ENCODE results near the gene SNU13. TPM values are rescaled to one million over a fixed set of nuclear protein-coding genes. Genes with fewer than 3 reads are reported as not detected.
"Not testable (repeated sequence)": the region's sequence is repeated elsewhere in the genome, so short reads cannot be mapped to it uniquely, and the experiment has no call there.

The SNU13 gene
- total RNA-seq (2021) (216 and 223 TPM in 2 replicates), Bru-seq, nascent RNA (percentile 86 among the genes with signal in this experiment), BruChase-seq, experiment 1, labeled RNA remaining after a 2-hour chase (percentile 81 among the genes with signal in this experiment), BruChase-seq, experiment 2, labeled RNA remaining after a 6-hour chase (percentile 93 among the genes with signal in this experiment)
- long read RNA-seq, transcript SNU13-202 (3 exons, 1,503 nt) = major isoform, 251 of 323 reads
- long read RNA-seq, transcript SNU13-201 (3 exons, 877 nt) = minor isoform, 37 of 323 reads
- long read RNA-seq, partial matches to known transcripts = 7 of 323 reads
- long read RNA-seq, other reads (novel, unspliced or antisense) = 25 of 323 reads

DNA sequence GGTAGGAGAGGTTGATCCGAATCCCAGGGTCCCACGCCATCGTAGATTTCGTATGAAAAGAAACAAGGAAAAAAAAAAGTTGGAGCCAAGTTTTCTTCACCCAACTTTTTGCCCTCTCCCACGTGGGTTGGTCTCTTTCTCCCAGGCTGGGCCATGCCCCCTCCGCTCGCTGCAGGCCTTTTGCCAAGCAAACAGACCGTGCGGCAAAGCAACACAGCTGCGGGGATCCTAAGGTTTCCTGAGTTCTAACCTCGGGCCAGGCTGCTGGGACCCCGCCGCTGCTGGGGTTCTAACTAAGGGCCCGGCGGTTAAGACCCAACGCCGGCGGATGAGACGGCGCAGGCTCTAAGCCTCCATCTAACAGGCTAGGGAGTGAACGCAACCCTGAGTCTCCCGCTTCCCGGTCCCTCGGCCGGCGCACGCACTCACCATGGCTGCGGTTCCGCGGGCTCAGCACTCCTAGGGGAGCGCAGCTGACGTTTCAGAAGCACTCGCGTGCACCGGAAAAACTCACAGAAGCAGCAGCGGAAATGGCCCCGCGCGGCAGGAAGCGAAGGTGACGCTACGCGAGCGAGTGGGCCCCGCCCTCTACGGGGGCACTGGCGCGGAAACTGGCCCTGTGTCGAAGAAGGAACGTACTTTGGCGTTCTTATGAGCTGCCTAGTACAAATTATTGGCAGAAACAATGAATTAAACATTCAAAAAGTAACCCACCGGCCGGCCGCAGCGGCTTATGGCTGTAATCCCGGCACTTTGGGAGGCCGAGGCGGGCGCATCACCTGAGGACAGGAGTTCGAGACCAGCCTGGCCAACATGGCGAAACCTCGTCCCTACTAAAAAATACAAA lies at the start of gene SNU13:
TSS of gene SNU13 (minus strand) at position 503 of the 847 bp plus-strand sequence. CDS start at position 432, 71 bp downstream.
- no TSS peak for BruUV-seq (replicated peaks)
- no peaks in the 10 kb centered on the region for H3K36me3 ChIP-seq (ENCODE audit: insufficient read depth, low read length, poor library complexity, severe bottlenecking)
- intact Hi-C loops (cut with micrococcal nuclease; ENCODE audit: unreplicated experiment) = no loop called here

DNA sequence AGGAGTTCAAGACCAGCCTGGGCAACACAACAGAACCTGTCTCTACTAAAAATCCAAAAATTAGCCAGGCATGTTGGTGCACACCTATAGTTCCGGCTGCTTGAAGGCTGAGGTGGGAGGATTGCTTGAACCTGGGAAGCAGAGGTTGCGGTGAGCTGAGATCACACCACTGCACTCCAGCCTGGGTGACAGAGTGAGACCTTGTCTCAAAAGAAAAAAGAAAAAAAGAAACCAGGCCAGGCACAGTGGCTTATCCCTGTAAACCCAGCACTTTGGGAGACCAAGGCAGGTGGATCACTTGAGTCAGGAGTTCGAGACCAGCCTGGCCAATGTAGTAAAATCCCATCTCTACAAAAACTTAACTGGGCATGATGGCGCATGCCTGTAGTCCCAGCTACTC lies 44.6 kb upstream of the SNU13 start:
- CTCF ChIA-PET; H3K27me3 ChIP-seq (replicated peaks; ENCODE audit: insufficient read depth, low read depth, low read length, poor library complexity); intact Hi-C loops (cut with micrococcal nuclease; ENCODE audit: unreplicated experiment); H3K4me3 ChIP-seq (ENCODE audit: low read depth, low read length, poor library complexity, severe bottlenecking); H3K9me3 ChIP-seq (ENCODE audit: low read depth, low read length, poor library complexity, severe bottlenecking); H3K36me3 ChIP-seq (ENCODE audit: insufficient read depth, low read length, poor library complexity, severe bottlenecking); DNase-seq (ENCODE audit: low spot score); H3K27ac ChIP-seq (ENCODE audit: low read depth, low read length, poor library complexity, severe bottlenecking); H3K4me1 ChIP-seq (ENCODE audit: insufficient read depth, low read length, poor library complexity, severe bottlenecking); POLR2A ChIA-PET (ENCODE audit: low non-redundant PET); BruUV-seq (replicated peaks): not testable (repeated sequence)

More for the DNA sequence above, at the start of gene SNU13:
- Histone ChIP-seq H3K27ac (ENCODE audit: low read depth, low read length, poor library complexity, severe bottlenecking) (peak within 1 kb of the TSS; percentile 93), H3K4me1 (ENCODE audit: insufficient read depth, low read length, poor library complexity, severe bottlenecking) (peaks cover 5% of the 10 kb centered on the region), H3K9me3 (ENCODE audit: low read depth, low read length, poor library complexity, severe bottlenecking) (no peaks in the 10 kb centered on the region), H3K27me3 (replicated peaks; ENCODE audit: insufficient read depth, low read depth, low read length, poor library complexity) (no peaks in the 10 kb centered on the region), H3K4me3 (ENCODE audit: low read depth, low read length, poor library complexity, severe bottlenecking) (peak within 1 kb of the TSS; percentile 69)
- peak; percentile 97 for DNase-seq (ENCODE audit: low spot score)
- TF ChIP-seq EZH2 (IDR thresholded peaks at IDR 0.05; ENCODE audit: borderline replicate concordance, low read depth, low read length, poor library complexity, severe bottlenecking) = no peak
- TF ChIP-seq, protein P1, sequence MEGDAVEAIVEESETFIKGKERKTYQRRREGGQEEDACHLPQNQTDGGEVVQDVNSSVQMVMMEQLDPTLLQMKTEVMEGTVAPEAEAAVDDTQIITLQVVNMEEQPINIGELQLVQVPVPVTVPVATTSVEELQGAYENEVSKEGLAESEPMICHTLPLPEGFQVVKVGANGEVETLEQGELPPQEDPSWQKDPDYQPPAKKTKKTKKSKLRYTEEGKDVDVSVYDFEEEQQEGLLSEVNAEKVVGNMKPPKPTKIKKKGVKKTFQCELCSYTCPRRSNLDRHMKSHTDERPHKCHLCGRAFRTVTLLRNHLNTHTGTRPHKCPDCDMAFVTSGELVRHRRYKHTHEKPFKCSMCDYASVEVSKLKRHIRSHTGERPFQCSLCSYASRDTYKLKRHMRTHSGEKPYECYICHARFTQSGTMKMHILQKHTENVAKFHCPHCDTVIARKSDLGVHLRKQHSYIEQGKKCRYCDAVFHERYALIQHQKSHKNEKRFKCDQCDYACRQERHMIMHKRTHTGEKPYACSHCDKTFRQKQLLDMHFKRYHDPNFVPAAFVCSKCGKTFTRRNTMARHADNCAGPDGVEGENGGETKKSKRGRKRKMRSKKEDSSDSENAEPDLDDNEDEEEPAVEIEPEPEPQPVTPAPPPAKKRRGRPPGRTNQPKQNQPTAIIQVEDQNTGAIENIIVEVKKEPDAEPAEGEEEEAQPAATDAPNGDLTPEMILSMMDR (conservative IDR thresholded peaks at IDR 0.05; ENCODE audit: low read depth, low read length) = no peak
- CTCF ChIA-PET = interaction anchor here (1.1 to 1.7 kb wide), 3 partner anchors 9 to 22 kb away, joined by 6 to 12 read pairs (median 6); no protein-coding TSS in a partner anchor
- POLR2A ChIA-PET (ENCODE audit: low non-redundant PET) = interaction anchor here (0.5 to 0.9 kb wide), 3 partner anchors 9 to 243 kb away, joined by 4 to 16 read pairs (median 4); no protein-coding TSS in a partner anchor

DNA sequence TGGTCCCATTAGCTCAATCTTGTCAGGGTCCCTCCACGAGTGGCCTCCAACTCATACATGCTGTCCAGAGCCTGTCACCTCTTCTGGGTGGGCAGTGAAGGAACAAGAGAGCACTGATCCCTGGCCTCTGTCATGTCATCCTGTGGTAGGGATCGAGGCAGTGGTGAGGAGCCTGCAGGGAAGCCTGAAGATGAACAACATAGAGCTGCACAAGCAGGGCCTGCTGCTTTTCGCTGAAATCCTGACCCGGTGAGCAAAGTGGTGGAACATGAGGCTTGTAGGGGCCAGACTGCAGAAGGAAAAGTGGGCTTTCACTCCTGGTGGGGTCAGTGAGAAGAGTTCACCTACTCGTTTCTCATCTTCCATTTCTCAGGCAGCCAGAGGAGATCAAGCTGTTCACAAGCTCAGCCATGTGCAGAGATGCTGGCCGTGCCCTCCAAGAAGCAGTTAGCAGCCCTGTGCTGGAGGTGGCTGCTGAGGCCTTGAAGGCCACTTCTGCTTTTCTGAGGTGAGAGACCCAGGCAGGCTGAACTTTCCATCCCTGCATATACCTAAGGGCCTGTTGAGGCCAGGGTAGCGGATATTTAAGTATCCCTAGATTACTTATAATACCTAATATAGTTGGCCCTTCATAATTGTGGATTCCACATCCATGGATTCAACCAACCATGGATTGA lies 43.6 kb upstream of the SNU13 start:
- ChIA-PET POLR2A (ENCODE audit: low non-redundant PET) (no interaction called here), CTCF (interaction anchor here (1.2 kb wide), 1 partner anchor 15 kb away, joined by 3 read pairs; no protein-coding TSS in a partner anchor)
- H3K36me3 ChIP-seq (ENCODE audit: insufficient read depth, low read length, poor library complexity, severe bottlenecking) = no peaks in the 10 kb centered on the region
- H3K9me3 ChIP-seq (ENCODE audit: low read depth, low read length, poor library complexity, severe bottlenecking) = no peaks in the 10 kb centered on the region
- DNase-seq (ENCODE audit: low spot score) = no peak
- no peak for TF ChIP-seq EZH2 (IDR thresholded peaks at IDR 0.05; ENCODE audit: borderline replicate concordance, low read depth, low read length, poor library complexity, severe bottlenecking)
- no peak overlapping the region for H3K27ac ChIP-seq (ENCODE audit: low read depth, low read length, poor library complexity, severe bottlenecking)
- no peak overlapping the region for H3K4me3 ChIP-seq (ENCODE audit: low read depth, low read length, poor library complexity, severe bottlenecking)
- no peaks in the 10 kb centered on the region for H3K27me3 ChIP-seq (replicated peaks; ENCODE audit: insufficient read depth, low read depth, low read length, poor library complexity)
- no peaks in the 10 kb centered on the region for H3K4me1 ChIP-seq (ENCODE audit: insufficient read depth, low read length, poor library complexity, severe bottlenecking)
- BruUV-seq (replicated peaks) = no TSS peak
- intact Hi-C loops (cut with micrococcal nuclease; ENCODE audit: unreplicated experiment) = no loop called here
